HAP-1 (cell line): ENCODE measurements around the gene PNPO.

Experiments
- DNase-seq, 2 experiments: peaks; one replicate each; pipeline ENCODE4 v3.0.0-alpha.2; 2016 to 2020; ENCODE audit warnings: low spot score in 2 of 2
- H3K27me3 ChIP-seq: fragments of 250-450 bp; sonication (Bioruptor Pico); 2 replicates; pipeline ENCODE4 v1.5.1; 2020; ENCODE audit warnings: low read depth, mild to moderate bottlenecking, moderate library complexity
- H3K36me3 ChIP-seq: fragments of 250-450 bp; sonication (Bioruptor Pico); replicated peaks from 2 replicates; pipeline ENCODE4 v1.5.1; 2020; ENCODE audit warnings: mild to moderate bottlenecking
- H3K4me1 ChIP-seq: fragments of 250-450 bp; sonication (Bioruptor Pico); 2 replicates; pipeline ENCODE4 v1.5.1; 2020; ENCODE audit warnings: mild to moderate bottlenecking
- H3K4me3 ChIP-seq: fragments of 250-450 bp; sonication (Bioruptor Pico); 2 replicates; pipeline ENCODE4 v1.5.1; 2020; ENCODE audit warnings: mild to moderate bottlenecking, moderate library complexity
- H3K9me3 ChIP-seq: fragments of 250-450 bp; sonication (Bioruptor Pico); 2 replicates; pipeline ENCODE4 v1.5.1; 2020; ENCODE audit warnings: mild to moderate bottlenecking, moderate library complexity
- in situ Hi-C: fragments of 300-500 bp; cut with MboI; formaldehyde crosslinking; loops from 3 replicates; pipeline ENCODE4 v1.14.3; 2020; ENCODE audit warnings: low sequenced_read_pairs, inconsistent platforms, mixed read lengths

Gene PNPO

DNA sequence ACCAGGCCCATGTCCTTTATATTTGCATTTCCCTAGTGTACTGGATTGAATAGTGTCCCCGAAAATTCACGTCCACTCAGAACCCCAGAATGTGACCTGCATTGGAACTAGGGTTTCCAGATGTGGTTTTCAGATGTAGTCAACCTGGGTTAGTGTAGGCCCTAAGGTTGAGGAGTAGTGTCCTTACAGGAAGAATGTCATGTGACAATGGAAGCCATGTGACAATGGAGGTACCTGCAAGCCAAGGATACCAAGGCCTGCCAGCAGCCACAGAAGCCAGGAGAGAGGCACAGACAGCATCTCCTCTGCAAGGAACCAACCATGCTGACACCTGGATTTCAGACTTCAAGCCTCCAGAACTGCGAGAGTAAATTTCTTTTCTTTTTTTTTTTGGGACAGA, 21.5 kb downstream of the PNPO start:
- Histone ChIP-seq H3K9me3 (no peaks in the 10 kb centered on the region), H3K4me1 (no peaks in the 10 kb centered on the region)
- in situ Hi-C loops = no loop called here

DNA sequence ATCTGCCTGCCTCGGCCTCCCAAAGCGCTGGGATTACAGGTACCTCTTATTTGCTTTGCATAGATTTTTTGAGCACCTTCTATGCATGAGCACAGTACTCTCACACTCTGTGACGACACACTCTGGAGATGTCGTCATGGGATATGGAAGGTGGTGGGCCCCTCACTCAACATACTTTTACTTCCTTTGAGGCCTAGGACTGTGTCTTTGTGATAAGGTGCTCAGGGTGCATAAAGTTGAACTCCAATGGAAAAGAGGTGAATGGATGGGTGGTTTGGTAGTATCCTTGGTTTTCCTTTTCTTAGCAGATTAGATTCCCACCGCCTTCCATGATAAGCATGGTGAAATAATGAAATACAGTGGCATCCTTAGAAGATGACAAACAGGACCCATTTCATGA, 23.5 kb downstream of the PNPO start:
- Histone ChIP-seq H3K9me3 (no peaks in the 10 kb centered on the region), H3K36me3 (no peaks in the 10 kb centered on the region), H3K4me3 (no peak overlapping the region), H3K4me1 (no peaks in the 10 kb centered on the region), H3K27me3 (0 out of 2 replicates have a peak, but pooled peaks cover 3% of the 10 kb centered on the region)
- DNase-seq = no peak
- in situ Hi-C loops = no loop called here

More for the DNA sequence above, 21.5 kb downstream of the PNPO start:
- no peak for DNase-seq
- Histone ChIP-seq H3K4me3 (no peak overlapping the region), H3K27me3 (0 out of 2 replicates have a peak, but pooled peaks cover 3% of the 10 kb centered on the region), H3K36me3 (no peaks in the 10 kb centered on the region)

DNA sequence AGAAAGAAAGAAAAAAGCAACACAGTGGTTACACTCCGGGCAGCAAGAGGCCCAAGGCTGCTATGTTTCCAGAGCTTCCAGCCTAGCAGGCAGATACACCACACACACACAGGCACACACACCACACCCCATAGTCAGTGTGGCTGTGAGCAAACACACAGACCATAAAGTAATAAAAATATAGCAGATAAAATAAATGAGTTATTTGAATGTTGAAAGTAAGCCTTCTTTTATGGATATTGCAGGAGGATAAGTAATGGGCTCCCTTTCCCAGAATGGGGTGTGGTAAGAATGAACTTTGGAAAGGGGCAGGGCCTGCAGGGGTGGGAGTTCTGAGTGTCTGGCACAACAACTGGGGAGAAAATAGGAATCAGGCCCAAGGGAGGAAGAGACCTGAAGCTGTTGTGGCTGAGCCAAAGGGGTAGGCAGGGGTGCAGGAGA, 24.7 kb downstream of the PNPO start:
- in situ Hi-C loops = no loop called here
- DNase-seq = no peak
- H3K36me3 ChIP-seq = no peaks in the 10 kb centered on the region
- H3K27me3 ChIP-seq = no peaks in the 10 kb centered on the region
- no peak overlapping the region for H3K4me3 ChIP-seq
- H3K4me1 ChIP-seq = peaks cover 3% of the 10 kb centered on the region
- H3K9me3 ChIP-seq = no peaks in the 10 kb centered on the region

DNA sequence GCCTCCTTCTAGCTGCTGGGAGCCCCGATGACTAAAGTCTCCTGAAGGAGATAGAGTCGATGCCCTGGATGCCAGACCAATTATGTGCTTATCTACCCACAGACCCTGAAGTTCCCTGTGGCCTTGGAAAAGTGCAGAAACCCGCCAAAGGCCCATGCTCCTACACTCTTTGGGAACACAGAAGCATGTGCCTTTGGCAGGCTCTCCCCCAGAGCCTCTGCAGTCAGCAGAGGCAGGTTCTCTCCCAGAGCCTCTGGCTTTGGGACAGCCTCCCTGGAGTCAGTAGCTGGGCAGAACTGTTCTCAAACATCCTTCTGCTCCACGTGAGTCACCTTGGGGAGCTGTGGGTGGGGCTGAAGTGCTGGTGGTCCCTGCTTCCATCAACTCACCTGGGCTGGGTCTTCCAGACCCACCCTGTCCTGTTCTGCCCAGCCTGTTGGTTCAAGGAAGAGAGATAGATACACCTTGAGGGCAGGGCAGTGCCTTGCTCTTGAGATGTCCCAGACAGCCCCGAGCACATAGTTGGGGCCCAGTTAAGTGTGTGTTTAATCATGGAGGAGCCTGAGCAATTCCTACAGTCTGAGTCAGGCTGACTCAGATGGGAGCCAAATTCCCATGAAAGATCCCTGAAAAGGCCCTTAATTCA, 26.4 kb downstream of the PNPO start:
- H3K9me3 ChIP-seq = no peaks in the 10 kb centered on the region
- peaks cover under 1% of the 10 kb centered on the region; the same call in 1 of the 2 replicates for H3K36me3 ChIP-seq
- DNase-seq = no peak
- H3K4me3 ChIP-seq = no peak overlapping the region
- H3K4me1 ChIP-seq = peaks cover 6% of the 10 kb centered on the region
- in situ Hi-C loops = no loop called here
- no peaks in the 10 kb centered on the region for H3K27me3 ChIP-seq

DNA sequence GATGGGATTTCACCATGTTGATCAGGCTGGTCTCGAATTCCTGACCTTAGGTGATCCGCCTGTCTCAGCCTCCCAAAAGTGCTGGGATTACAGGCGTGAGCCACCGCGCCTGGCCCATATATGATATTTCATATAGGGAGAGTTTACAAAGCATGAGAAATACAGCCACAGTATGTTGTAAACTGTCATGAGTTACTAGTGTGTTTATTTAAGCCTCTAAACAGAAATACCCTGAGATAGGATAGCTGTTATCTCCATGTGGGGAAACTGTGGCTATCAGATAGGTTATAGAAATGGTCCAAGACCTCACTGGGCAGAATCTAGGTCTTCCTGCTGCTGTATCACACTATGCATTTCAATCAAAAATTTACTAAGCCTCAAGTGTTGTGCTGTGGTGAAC, 27.5 kb downstream of the PNPO start:
- no peak for DNase-seq
- Histone ChIP-seq H3K4me1 (peaks cover 6% of the 10 kb centered on the region), H3K36me3 (peaks cover 12% of the 10 kb centered on the region), H3K4me3 (no peak overlapping the region), H3K27me3 (no peaks in the 10 kb centered on the region), H3K9me3 (no peaks in the 10 kb centered on the region)
- in situ Hi-C loops = no loop called here

DNA sequence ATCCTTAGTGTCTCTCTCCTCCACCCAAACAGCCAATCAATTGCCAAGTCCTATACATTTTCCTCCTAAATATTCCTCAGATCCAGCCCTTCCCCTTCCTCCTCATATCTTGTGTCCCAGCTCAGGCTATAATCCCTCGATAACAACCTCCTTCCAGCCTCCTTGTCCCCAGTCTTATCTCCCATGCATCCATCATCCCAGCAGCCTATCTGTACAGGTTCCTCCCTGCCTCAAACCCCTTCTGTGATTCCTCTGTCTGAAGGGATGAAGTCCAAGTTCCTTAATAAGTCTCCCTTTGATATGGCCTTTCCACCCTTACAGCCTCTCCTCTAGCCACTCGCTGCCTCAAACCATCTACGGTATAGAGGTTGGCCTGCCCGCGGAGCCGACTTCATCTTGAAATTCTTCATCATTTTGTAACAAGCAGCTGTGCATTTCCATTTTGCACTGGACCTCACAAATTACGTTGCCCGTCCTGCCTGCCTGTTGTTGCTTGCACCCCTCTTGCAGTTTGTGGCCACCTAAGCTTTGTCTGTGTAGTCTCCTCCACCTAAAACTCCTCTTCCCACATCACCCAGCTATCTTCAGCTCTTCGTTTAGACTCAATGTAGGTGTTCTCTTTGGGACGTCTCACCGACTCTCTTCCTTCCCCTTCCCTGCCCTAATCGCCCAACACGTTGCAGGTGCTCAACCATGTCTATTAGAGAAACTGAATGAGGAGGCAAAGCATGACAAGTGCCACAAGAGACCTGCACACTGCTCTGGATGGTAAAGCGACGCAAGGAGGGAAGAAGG, 28.8 kb downstream of the PNPO start:
- no peak for DNase-seq
- Histone ChIP-seq H3K4me1 (peaks cover 6% of the 10 kb centered on the region), H3K9me3 (no peaks in the 10 kb centered on the region), H3K36me3 (peaks cover 21% of the 10 kb centered on the region), H3K27me3 (no peaks in the 10 kb centered on the region), H3K4me3 (peak overlapping the region; percentile 13)
- in situ Hi-C loops = no loop called here

DNA sequence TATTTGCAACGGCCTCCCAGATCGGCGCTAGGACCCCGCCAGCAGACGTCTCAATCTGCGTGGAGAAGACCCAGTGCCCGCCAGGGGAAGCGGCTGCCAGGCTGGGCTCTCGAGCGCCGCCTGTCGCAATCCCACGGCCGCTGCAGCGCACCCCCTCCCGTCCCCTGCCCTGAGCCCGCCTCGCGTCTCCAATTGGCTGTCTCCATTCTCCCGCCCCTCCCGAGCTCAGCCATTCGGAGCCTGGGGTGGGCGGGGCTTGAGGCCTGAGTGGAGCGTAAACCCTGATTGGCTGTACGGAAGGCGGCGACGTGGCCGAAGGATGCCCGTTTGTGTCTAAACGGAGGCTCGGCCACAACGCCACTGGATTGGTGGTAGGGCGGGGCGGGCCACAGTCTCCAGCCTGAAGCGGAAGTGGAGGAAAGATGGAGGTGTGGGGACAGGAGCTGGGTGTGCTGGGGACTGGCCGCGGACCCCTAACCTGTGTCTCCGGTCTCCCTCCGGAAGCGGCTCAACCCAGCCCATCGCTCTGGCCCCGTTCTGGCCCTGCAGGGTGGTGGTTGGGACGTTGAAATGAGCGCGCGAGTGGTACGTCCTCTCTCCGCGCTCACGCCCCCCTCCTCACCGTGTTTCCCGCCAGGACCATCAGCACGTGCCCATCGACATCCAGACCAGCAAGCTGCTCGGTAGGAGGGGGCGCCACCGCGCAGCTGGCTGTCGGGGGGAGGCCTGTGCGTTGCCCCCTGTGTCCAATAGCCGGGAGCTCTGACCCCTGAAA, 29.5 kb downstream of the PNPO start, which contains the start of gene CDK5RAP3:
Gene CDK5RAP3, plus strand, starts transcription at position 389 of the 775 bp plus-strand sequence. Its CDS starts 34 bp downstream, at position 423.
- H3K4me1 ChIP-seq = peaks cover 6% of the 10 kb centered on the region
- in situ Hi-C loops = no loop called here
- peak; percentile 98 to 100 for DNase-seq

DNA sequence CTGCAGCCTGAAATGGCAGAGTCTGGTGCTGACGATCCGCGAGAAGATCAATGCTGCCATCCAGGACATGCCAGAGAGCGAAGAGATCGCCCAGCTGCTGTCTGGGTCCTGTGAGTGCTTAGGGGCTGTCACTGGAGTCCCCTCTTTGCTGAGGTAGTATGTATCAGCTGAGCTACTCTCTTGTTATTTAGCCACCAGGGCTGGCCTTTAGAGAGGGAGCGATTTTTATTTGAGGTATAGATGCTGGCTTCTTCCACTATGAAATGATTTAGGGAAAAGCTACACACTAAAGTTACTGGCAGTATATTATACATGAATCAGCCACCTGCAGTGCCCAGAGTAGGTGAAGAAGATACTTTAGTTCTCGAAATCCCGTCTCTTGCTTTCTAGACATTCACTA, 32.2 kb downstream of the PNPO start:
- no peak overlapping the region for H3K4me3 ChIP-seq
- peaks cover 36% of the 10 kb centered on the region for H3K36me3 ChIP-seq
- peak in 1 of 2 experiments; percentile 93 for DNase-seq
- H3K9me3 ChIP-seq = no peaks in the 10 kb centered on the region
- H3K4me1 ChIP-seq = peaks cover 6% of the 10 kb centered on the region
- H3K27me3 ChIP-seq = no peaks in the 10 kb centered on the region
- in situ Hi-C loops = no loop called here

More for the DNA sequence above, 29.5 kb downstream of the PNPO start, which contains the start of gene CDK5RAP3:
- Histone ChIP-seq H3K9me3 (no peaks in the 10 kb centered on the region), H3K27me3 (no peaks in the 10 kb centered on the region), H3K36me3 (peaks cover 29% of the 10 kb centered on the region), H3K4me3 (peak within 1 kb of the TSS; percentile 56)

DNA sequence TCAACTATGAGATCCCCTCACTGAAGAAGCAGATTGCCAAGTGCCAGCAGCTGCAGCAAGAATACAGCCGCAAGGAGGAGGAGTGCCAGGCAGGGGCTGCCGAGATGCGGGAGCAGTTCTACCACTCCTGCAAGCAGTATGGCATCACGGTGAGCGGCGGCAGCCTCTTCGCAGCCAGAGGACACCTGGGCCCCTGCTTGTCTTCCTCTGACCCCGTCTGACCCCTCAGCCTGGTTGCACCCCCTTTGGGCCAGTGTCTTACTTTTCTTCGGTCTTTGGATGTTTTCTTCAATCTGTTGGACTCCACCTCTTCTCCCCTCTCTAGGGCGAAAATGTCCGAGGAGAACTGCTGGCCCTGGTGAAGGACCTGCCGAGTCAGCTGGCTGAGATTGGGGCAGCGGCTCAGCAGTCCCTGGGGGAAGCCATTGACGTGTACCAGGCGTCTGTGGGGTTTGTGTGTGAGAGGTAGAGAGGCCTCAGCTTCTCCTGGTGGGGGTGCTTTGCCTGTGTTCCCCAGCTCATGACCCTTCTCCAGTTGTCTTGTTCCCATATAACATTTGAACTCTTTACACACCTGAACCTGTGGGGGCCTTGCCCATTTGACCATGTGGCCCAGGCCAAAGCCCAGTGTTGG, 33.9 kb downstream of the PNPO start:
- H3K27me3 ChIP-seq = no peaks in the 10 kb centered on the region
- no peaks in the 10 kb centered on the region for H3K9me3 ChIP-seq
- peaks cover 5% of the 10 kb centered on the region for H3K4me1 ChIP-seq
- no peak overlapping the region for H3K4me3 ChIP-seq
- no peak for DNase-seq
- in situ Hi-C loops = no loop called here
- H3K36me3 ChIP-seq = peaks cover 52% of the 10 kb centered on the region

DNA sequence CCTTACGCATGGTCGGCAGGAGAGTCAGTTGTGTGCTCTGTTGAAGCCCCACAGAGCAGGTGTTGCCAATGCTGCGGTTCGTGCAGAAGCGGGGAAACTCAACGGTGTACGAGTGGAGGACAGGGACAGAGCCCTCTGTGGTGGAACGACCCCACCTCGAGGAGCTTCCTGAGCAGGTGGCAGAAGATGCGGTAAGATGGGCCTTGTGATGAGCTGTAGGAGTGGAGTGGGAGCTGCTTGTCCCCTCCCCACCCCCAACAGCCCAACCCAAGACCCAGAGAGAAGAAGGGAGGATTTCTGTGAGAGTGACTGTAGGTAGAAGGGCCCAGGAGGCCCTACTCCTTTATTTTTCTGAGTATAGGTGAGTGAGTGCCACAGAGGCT, 34.4 kb downstream of the PNPO start:
- in situ Hi-C loops = no loop called here
- Histone ChIP-seq H3K4me3 (no peak overlapping the region), H3K36me3 (peaks cover 57% of the 10 kb centered on the region), H3K27me3 (no peaks in the 10 kb centered on the region), H3K4me1 (peaks cover 3% of the 10 kb centered on the region; the same call in 1 of the 2 replicates), H3K9me3 (no peaks in the 10 kb centered on the region)
- no peak for DNase-seq

DNA sequence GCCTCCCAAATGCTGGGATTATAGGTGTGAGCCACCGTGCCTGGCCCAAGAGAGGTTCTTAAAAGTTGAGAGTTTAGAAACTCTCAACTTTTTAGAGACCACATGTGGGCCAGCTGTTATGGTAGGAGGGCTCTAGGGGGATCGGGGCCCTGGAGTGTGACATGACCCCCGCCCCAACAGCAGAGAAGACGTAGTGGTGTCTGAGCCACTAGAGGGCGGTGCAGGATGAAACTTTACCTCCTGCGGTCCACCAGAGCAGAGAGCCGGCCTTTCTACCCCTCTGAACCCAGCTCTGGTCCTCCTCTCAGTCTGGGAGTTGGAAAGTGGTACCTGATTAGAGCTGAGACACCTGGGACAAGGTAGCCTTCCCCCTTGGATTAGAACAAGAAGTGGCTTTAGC, 37.0 kb downstream of the PNPO start:
- no peaks in the 10 kb centered on the region for H3K9me3 ChIP-seq
- peaks cover 76% of the 10 kb centered on the region for H3K36me3 ChIP-seq
- H3K27me3 ChIP-seq = no peaks in the 10 kb centered on the region
- H3K4me3 ChIP-seq = no peak overlapping the region
- DNase-seq = peak; percentile 52 to 81
- H3K4me1 ChIP-seq = no peaks in the 10 kb centered on the region
- in situ Hi-C loops = no loop called here

DNA sequence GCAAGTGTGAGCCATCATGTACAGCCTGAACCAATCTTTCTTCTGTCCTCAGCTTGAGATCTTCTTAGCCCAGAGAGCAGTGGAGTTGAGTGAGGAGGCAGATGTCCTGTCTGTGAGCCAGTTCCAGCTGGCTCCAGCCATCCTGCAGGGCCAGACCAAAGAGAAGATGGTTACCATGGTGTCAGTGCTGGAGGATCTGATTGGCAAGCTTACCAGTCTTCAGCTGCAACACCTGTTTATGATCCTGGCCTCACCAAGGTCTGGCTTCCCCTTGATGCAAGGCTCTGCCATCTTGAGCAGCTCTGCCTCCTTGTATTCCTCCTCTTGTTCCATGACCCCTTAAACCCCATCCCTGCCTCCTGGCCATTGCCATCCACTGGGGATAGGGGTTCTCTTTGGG, 39.2 kb downstream of the PNPO start:
- H3K36me3 ChIP-seq = peaks cover 57% of the 10 kb centered on the region
- H3K27me3 ChIP-seq = no peaks in the 10 kb centered on the region
- in situ Hi-C loops = loop anchor here (5.0 kb wide), 1 partner anchor 37 kb away; no protein-coding TSS in a partner anchor
- no peak overlapping the region for H3K4me3 ChIP-seq
- no peak for DNase-seq
- H3K9me3 ChIP-seq = no peaks in the 10 kb centered on the region
- no peaks in the 10 kb centered on the region for H3K4me1 ChIP-seq

DNA sequence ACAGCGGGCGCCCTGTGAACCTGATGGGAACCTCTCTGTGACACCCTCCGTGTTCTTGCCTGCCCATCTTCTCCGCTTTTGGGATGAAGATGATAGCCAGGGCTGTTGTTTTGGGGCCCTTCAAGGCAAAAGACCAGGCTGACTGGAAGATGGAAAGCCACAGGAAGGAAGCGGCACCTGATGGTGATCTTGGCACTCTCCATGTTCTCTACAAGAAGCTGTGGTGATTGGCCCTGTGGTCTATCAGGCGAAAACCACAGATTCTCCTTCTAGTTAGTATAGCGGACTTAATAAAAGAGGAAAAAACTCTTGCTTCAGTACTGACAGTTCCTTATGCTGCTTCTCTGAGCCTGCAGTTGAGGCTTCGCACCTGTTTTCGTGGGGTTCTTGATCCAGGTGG, 40.1 kb downstream of the PNPO start:
- no peaks in the 10 kb centered on the region for H3K27me3 ChIP-seq
- no peak for DNase-seq
- no peak overlapping the region for H3K4me3 ChIP-seq
- in situ Hi-C loops = loop anchor here (5.0 kb wide), 1 partner anchor 36 kb away; no protein-coding TSS in a partner anchor
- no peaks in the 10 kb centered on the region for H3K4me1 ChIP-seq
- H3K36me3 ChIP-seq = peaks cover 53% of the 10 kb centered on the region
- H3K9me3 ChIP-seq = no peaks in the 10 kb centered on the region
